ENCODE measurements around the gene ZFAND2B. TPM values are rescaled to one million over a fixed set of nuclear protein-coding genes. Genes with fewer than 3 reads are reported as not detected.

Gene ZFAND2B
- total RNA-seq, 3 donors from 2014 or later: 59.6 to 88.5 (median 66.0) TPM

- no peak for ATAC-seq
- DNase-seq: no peak
- H3K36me3 ChIP-seq (ENCODE audit: low read depth): no peaks in the 10 kb centered on the region
- intact Hi-C loops (cut with DNase I, micrococcal nuclease): loop anchor here in 1 of 2 donors (10.0 kb wide), 1 partner anchor 45 kb away; the partner anchor contains the start of gene NHEJ1
- no peak overlapping the region for H3K4me3 ChIP-seq
- H3K4me1 ChIP-seq (ENCODE audit: low read depth): peaks cover 14% of the 10 kb centered on the region
- no peaks in the 10 kb centered on the region for H3K9me3 ChIP-seq
- TF ChIP-seq CTCF (IDR thresholded peaks at IDR 0.05): no peak
Observed at GRCh38 chr2:219209236-219210195, 2.9 kb downstream of the ZFAND2B start.

GRCh38 chr2:219210196-219210885 is 3.8 kb downstream of the ZFAND2B start:
- peaks cover 14% of the 10 kb centered on the region for H3K4me1 ChIP-seq (ENCODE audit: low read depth)
- no peaks in the 10 kb centered on the region for H3K9me3 ChIP-seq
- no peak for TF ChIP-seq CTCF (IDR thresholded peaks at IDR 0.05)
- intact Hi-C loops (cut with DNase I, micrococcal nuclease): loop anchor here in 1 of 2 donors (10.0 kb wide), 1 partner anchor 46 kb away; the partner anchor contains the start of gene NHEJ1
- DNase-seq (no peak), ATAC-seq (no peak)
- no peak overlapping the region for H3K4me3 ChIP-seq
- no peaks in the 10 kb centered on the region for H3K36me3 ChIP-seq (ENCODE audit: low read depth)

GRCh38 chr2:219210886-219211362 is 4.3 kb downstream of the ZFAND2B start:
- Histone ChIP-seq H3K4me1 (ENCODE audit: low read depth) (peaks cover 14% of the 10 kb centered on the region), H3K4me3 (no peak overlapping the region), H3K9me3 (no peaks in the 10 kb centered on the region), H3K36me3 (ENCODE audit: low read depth) (no peaks in the 10 kb centered on the region)
- no peak for DNase-seq
- TF ChIP-seq CTCF (IDR thresholded peaks at IDR 0.05): no peak
- no peak for ATAC-seq
- intact Hi-C loops (cut with DNase I, micrococcal nuclease): loop anchor here in 1 of 2 donors (10.0 kb wide), 1 partner anchor 46 kb away; the partner anchor contains the start of gene NHEJ1

- no peak overlapping the region for H3K4me3 ChIP-seq
- H3K4me1 ChIP-seq (ENCODE audit: low read depth): peaks cover 15% of the 10 kb centered on the region
- DNase-seq (no peak), ATAC-seq (no peak)
- no peak for TF ChIP-seq CTCF (IDR thresholded peaks at IDR 0.05)
- intact Hi-C loops (cut with DNase I, micrococcal nuclease): loop anchor here in 1 of 2 donors (10.0 kb wide), 1 partner anchor 48 kb away; the partner anchor contains the start of gene NHEJ1
- no peaks in the 10 kb centered on the region for H3K9me3 ChIP-seq
- no peaks in the 10 kb centered on the region for H3K36me3 ChIP-seq (ENCODE audit: low read depth)
Observed at GRCh38 chr2:219213026-219213415, 6.4 kb downstream of the ZFAND2B start.

- H3K36me3 ChIP-seq (ENCODE audit: low read depth): no peaks in the 10 kb centered on the region
Observed at GRCh38 chr2:219213486-219214071, 7.0 kb downstream of the ZFAND2B start.

More at GRCh38 chr2:219213486-219214071, 7.0 kb downstream of the ZFAND2B start:
- intact Hi-C loops (cut with DNase I, micrococcal nuclease): loop anchor here in 1 of 2 donors (10.0 kb wide), 1 partner anchor 49 kb away; the partner anchor contains the start of gene NHEJ1
- no peak for ATAC-seq
- DNase-seq: no peak
- Histone ChIP-seq H3K9me3 (no peaks in the 10 kb centered on the region), H3K4me3 (no peak overlapping the region), H3K4me1 (ENCODE audit: low read depth) (peaks cover 16% of the 10 kb centered on the region)
- no peak for TF ChIP-seq CTCF (IDR thresholded peaks at IDR 0.05)
